ENCODE results near the gene IRX4. TPM values are rescaled to one million over a fixed set of nuclear protein-coding genes. Genes with fewer than 3 reads are reported as not detected.
A peak's percentile ranks its signal among the peaks of the same experiment; 100 is the strongest.

Gene IRX4
- total RNA-seq, 6 donors from 2014 or later, result 1.7 TPM; not detected in 5

DNA sequence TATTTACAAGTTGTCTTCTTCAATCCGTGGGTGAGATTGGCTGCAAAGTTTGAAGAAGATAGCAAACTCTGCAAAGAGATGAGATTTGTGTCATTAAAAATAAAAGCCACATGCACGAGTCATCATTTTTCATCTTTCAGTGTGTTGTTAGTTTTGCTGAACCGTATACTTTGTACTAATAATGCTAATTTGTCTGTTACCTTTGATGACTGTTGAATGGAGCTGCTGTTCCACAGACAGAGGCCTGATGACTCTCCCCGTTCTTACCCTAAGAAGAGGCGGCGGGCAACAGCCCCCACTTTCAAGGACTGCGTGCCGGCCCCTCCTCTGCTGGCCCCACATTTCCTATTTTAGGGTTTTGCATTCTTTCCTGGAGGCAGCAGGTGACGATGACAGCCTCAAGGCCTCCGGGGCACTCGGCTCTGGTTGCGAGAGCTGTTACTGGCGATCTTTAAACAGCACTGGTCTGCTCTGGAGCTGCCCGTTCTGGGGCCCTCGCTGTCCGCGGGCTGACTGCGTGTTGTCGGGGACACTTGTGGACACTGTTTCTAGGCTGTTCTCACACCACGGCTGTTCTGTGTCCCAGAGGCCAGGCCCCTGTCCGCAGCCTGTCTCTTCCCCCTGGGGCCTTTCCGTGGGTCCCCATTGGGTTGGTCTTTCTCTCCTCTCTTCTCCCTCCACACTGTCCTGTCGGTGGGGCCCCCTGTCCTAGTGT is 46.4 kb downstream of the IRX4 start:
- Histone ChIP-seq H3K36me3 (no peaks in the 10 kb centered on the region), H3K27ac (no peak overlapping the region)
- peak in 1 of 2 donors; percentile 71 for DNase-seq

DNA sequence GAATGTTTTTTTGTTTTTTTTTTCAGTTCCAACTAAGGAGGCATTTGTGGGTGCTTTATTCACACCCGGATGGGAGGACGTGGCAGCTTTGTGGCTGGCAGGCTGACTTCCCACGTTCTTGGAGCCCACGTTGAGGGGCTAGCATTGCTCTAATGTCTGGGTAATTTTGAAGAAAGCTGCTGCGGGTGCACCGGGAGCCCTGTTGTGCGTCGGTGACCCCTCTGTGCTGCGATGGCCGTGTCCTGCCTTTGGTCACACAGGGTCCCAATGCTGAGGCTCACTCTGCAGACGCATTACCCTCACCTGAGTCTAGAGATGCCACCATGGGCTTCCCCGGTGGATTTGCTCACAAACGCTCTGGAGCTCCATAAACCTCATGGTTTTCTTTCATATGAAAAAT is 47.3 kb downstream of the IRX4 start:
- Histone ChIP-seq H3K36me3 (no peaks in the 10 kb centered on the region), H3K4me1 (no peaks in the 10 kb centered on the region), H3K4me3 (no peak overlapping the region), H3K9me3 (no peaks in the 10 kb centered on the region), H3K27ac (no peak overlapping the region), H3K27me3 (no peaks in the 10 kb centered on the region)
- WGBS, 2 donors, result 74 to 81% methylated on average over 10 to 13 of the region's 13 CpGs
- ATAC-seq (ENCODE audit: low FRiP score in 2 of 2) (no peak), DNase-seq (peak in 1 of 2 donors; percentile 16)
- no peak for TF ChIP-seq POLR2AphosphoS5 (IDR thresholded peaks at IDR 0.05)
- TF ChIP-seq, protein P1, sequence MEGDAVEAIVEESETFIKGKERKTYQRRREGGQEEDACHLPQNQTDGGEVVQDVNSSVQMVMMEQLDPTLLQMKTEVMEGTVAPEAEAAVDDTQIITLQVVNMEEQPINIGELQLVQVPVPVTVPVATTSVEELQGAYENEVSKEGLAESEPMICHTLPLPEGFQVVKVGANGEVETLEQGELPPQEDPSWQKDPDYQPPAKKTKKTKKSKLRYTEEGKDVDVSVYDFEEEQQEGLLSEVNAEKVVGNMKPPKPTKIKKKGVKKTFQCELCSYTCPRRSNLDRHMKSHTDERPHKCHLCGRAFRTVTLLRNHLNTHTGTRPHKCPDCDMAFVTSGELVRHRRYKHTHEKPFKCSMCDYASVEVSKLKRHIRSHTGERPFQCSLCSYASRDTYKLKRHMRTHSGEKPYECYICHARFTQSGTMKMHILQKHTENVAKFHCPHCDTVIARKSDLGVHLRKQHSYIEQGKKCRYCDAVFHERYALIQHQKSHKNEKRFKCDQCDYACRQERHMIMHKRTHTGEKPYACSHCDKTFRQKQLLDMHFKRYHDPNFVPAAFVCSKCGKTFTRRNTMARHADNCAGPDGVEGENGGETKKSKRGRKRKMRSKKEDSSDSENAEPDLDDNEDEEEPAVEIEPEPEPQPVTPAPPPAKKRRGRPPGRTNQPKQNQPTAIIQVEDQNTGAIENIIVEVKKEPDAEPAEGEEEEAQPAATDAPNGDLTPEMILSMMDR (IDR thresholded peaks at IDR 0.05), result no peak
- TF ChIP-seq EP300 (IDR thresholded peaks at IDR 0.05), result no peak
- no peak for TF ChIP-seq POLR2A (IDR thresholded peaks at IDR 0.05)

More for the DNA sequence above, 46.4 kb downstream of the IRX4 start:
- peaks cover 0 to 4% (median 0%) of the 10 kb centered on the region in 4 donors for H3K27me3 ChIP-seq
- 56 to 57% methylated on average over 15 to 23 of the region's 23 CpGs for WGBS, 2 donors
- H3K9me3 ChIP-seq, result no peaks in the 10 kb centered on the region
- no peak overlapping the region for H3K4me3 ChIP-seq
- H3K4me1 ChIP-seq, result no peaks in the 10 kb centered on the region
- TF ChIP-seq EP300 (IDR thresholded peaks at IDR 0.05) (no peak), POLR2AphosphoS5 (IDR thresholded peaks at IDR 0.05) (no peak), POLR2A (IDR thresholded peaks at IDR 0.05) (no peak)
- no peak for ATAC-seq (ENCODE audit: low FRiP score in 2 of 2)

DNA sequence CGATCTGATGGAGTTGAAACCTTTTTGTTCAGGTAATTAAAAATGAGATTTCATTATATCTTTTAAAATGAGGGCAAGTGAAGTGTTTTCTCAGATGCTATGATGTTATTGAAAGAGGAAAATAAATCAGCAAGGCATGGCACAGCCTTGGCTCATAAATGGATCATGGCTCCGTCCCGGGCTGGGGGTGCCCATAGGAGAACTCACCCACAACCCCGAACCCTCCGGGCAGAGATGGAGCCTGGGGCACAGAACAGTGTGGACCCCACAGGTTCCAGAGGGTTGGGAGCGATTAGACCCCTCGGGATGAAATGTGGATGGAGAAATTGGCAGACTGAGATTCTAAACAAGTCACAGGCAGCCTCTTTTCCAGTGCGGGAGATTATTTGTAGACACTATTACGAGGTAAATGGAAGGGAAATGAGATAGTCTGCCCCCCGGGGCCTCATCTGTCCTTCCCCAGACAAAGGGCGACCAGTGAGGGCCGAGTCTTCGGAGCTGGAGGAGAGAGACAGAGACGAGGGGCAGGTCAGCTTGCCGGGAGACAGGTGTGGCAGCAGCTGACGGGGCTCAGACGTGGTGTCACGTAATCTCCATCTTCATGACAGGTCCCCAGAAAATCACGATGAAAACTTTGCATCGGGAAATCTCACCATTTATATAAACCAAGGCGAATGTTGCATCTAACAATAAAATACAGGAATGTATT is 47.9 kb downstream of the IRX4 start:
- no peaks in the 10 kb centered on the region for H3K9me3 ChIP-seq
- H3K4me1 ChIP-seq, result no peaks in the 10 kb centered on the region
- TF ChIP-seq POLR2AphosphoS5 (IDR thresholded peaks at IDR 0.05) (no peak), EP300 (IDR thresholded peaks at IDR 0.05) (no peak), POLR2A (IDR thresholded peaks at IDR 0.05) (no peak)
- TF ChIP-seq, protein P1 (IDR thresholded peaks at IDR 0.05), result no peak
- no peak overlapping the region for H3K27ac ChIP-seq
- WGBS, 2 donors, result 54 to 55% methylated on average over 21 of the region's 21 CpGs
- H3K4me3 ChIP-seq, result no peak overlapping the region
- no peak for ATAC-seq (ENCODE audit: low FRiP score in 2 of 2)
- H3K27me3 ChIP-seq, result no peaks in the 10 kb centered on the region
- H3K36me3 ChIP-seq, result no peaks in the 10 kb centered on the region
- DNase-seq, result no peak

DNA sequence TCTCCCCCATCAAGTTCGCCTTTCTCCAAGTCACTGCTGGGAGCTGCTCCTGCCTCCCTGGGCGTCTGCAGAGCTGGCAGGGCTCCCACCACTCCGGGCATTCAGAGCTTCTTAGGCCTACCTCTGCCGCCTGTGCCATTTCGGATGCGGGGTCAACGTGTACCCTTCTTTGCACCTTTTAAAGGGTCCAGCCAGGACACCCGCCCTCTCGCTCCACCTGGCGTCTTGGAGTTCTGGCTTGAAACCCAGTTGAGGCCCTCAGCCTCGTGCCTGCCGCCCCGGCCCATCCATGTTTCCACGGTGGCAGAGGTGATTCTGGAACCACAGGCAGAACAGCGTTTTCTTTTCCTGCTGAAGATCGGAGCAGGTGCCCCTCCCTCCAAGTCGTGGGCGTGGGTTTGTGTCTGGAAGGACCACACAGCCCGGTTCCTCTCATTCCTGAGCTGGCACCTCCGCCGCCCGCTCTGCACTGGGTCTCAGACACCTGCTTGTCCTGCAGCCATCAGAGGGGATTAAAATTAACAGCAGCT is 48.6 kb downstream of the IRX4 start:
- Histone ChIP-seq H3K27ac (no peak overlapping the region), H3K27me3 (no peaks in the 10 kb centered on the region), H3K4me1 (no peaks in the 10 kb centered on the region), H3K36me3 (no peaks in the 10 kb centered on the region), H3K4me3 (no peak overlapping the region), H3K9me3 (no peaks in the 10 kb centered on the region)
- TF ChIP-seq POLR2A (IDR thresholded peaks at IDR 0.05) (no peak), EP300 (IDR thresholded peaks at IDR 0.05) (no peak), POLR2AphosphoS5 (IDR thresholded peaks at IDR 0.05) (no peak)
- TF ChIP-seq, protein P1 (IDR thresholded peaks at IDR 0.05), result no peak
- DNase-seq, result peak in 1 of 2 donors; percentile 66
- 74 to 76% methylated on average over 17 to 22 of the region's 22 CpGs for WGBS, 2 donors
- no peak for ATAC-seq (ENCODE audit: low FRiP score in 2 of 2)

DNA sequence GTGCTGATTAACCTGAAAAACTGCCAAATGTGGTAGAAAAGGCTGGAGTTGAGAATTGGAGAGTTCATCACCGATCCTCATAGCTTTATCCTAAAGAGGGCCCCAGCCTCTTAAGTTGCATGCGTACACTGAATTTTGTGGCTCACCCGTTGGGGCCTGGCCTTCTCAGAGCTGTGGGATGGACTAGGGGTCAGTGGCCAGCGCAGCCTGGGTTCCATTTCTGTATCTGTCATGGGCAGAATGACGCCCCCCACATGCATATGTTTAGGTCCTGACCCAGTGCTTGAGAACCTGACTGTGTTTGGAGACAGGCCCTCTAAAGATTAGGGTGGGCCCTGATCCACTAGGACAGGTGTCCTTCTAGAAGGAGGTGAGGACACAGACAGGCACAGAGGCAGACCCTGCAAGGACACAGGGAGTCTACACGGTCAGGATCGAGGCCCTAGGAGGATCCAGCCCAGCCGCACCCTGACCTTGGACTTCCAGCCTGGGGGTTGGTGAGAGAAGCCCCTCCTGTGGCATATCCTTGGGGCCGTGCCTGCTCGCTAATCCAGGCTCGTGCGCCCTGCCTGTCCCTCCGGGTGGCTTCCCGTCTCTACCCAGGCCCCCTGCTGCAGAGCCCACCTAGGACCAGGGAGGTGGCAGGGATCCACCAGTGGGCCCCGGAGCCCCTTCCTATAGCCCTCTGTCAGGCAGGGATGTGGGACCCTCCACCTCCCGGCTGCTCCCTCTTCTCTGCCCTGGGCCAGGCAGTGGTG is 49.3 kb downstream of the IRX4 start:
- Histone ChIP-seq H3K9me3 (no peaks in the 10 kb centered on the region), H3K36me3 (no peaks in the 10 kb centered on the region), H3K27me3 (no peaks in the 10 kb centered on the region), H3K27ac (no peak overlapping the region), H3K4me3 (no peak overlapping the region), H3K4me1 (no peaks in the 10 kb centered on the region)
- DNase-seq (no peak), ATAC-seq (ENCODE audit: low FRiP score in 2 of 2) (no peak)
- no peak for TF ChIP-seq POLR2AphosphoS5 (IDR thresholded peaks at IDR 0.05)
- TF ChIP-seq, protein P1 (IDR thresholded peaks at IDR 0.05), result no peak
- no peak for TF ChIP-seq POLR2A (IDR thresholded peaks at IDR 0.05)
- no peak for TF ChIP-seq EP300 (IDR thresholded peaks at IDR 0.05)
- WGBS, 2 donors, result 81 to 87% methylated on average over 5 to 16 of the region's 16 CpGs
